Measurements from ENCODE around the gene KCTD16.

DNA sequence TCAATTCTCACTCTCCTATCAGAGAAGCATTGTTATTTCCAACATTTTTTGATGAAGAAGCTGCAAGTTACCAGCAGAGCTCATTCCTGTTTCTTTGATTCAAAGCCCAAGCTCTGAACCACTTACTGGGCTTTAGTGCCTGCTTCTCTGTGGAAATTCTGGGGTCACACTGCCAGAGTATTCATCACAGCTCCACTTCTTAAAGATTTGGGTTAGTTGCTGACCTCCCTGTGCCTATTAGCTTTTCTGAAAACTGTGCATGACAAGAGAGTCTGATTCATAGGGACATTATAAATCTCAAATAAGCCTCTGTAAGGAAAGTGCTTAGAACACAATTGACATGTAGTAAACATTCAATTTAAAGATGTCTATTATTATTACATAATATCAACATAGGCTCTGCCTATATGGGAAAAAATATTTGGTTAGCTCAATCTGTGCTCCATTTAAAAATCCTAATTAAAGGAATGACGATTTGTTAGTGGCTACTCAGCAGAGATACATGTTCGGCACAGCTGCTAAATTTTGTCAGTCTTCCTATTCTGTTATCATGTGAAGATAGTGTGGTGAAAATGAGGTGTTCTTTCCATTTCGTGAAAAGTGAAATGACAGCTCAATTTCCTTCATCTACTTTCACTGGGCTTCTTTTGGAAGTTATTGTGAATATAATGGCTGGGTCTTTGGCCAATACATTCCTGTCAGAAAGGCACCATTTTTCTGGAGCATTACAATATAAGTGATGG lies 293.0 kb downstream of the KCTD16 start:
- TF ChIP-seq, protein P1, sequence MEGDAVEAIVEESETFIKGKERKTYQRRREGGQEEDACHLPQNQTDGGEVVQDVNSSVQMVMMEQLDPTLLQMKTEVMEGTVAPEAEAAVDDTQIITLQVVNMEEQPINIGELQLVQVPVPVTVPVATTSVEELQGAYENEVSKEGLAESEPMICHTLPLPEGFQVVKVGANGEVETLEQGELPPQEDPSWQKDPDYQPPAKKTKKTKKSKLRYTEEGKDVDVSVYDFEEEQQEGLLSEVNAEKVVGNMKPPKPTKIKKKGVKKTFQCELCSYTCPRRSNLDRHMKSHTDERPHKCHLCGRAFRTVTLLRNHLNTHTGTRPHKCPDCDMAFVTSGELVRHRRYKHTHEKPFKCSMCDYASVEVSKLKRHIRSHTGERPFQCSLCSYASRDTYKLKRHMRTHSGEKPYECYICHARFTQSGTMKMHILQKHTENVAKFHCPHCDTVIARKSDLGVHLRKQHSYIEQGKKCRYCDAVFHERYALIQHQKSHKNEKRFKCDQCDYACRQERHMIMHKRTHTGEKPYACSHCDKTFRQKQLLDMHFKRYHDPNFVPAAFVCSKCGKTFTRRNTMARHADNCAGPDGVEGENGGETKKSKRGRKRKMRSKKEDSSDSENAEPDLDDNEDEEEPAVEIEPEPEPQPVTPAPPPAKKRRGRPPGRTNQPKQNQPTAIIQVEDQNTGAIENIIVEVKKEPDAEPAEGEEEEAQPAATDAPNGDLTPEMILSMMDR (IDR thresholded peaks at IDR 0.05 in 8 of 11, conservative IDR thresholded peaks at IDR 0.05 in 3 of 11): no peak
- TF ChIP-seq POLR2A (IDR thresholded peaks at IDR 0.05) (no peak), POLR2AphosphoS5 (IDR thresholded peaks at IDR 0.05) (no peak)
